H1 (cell line): Measurements from ENCODE around the gene SLC7A5. TPM values are rescaled to one million over a fixed set of nuclear protein-coding genes. Genes with fewer than 3 reads are reported as not detected.

Experiments used
- CTCF ChIA-PET: fragments of 300-600 bp; sonication (Branson Sonifier 250); formaldehyde crosslinking; loops from one replicate; lab custom pipeline; 2021; ENCODE audit not compliant: partially characterized antibody; lab: Charles Lee
- POLR2A ChIA-PET: fragments of 300-600 bp; sonication (Branson Sonifier 250); formaldehyde crosslinking; loops from one replicate; lab custom pipeline; 2021; ENCODE audit warnings: inconsistent platforms; ENCODE audit not compliant: partially characterized antibody; lab: Charles Lee
- DNase-seq, 2 experiments: peaks; one replicate each; pipeline versions ENCODE4 v3.0.0 to v3.0.0-alpha.2; 2010 to 2022; ENCODE audit warnings: low spot score in 2 of 2, low read depth in 1 of 2, mixed read lengths in 1 of 2
- FAIRE-seq: peaks from 2 replicates; lab custom pipeline; 2011; peaks lifted over from hg19 to GRCh38; lab: Jason Lieb, UNC
- H2AFZ ChIP-seq: 2 replicates; pipeline ENCODE4 v1.8.1; 2012; ENCODE audit warnings: low read length, inconsistent platforms
- H2AK5ac ChIP-seq: 2 replicates; pipeline ENCODE4 v1.6.1; 2013; ENCODE audit warnings: low read depth, low read length
- H2BK120ac ChIP-seq: replicated peaks from 2 replicates; pipeline ENCODE3; 2013; ENCODE audit warnings: low read depth, low read length, inconsistent platforms
- H2BK12ac ChIP-seq: 2 replicates; pipeline ENCODE4 v1.6.1; 2013; ENCODE audit warnings: low read depth, low read length
- H2BK15ac ChIP-seq: 2 replicates; pipeline ENCODE4 v1.6.1; 2013; ENCODE audit warnings: low read length
- H2BK20ac ChIP-seq: 2 replicates; pipeline ENCODE4 v1.6.1; 2013; ENCODE audit warnings: low read length
- H2BK5ac ChIP-seq: 2 replicates; pipeline ENCODE4 v1.6.1; 2013; ENCODE audit warnings: low read depth, low read length
- H3K14ac ChIP-seq: 2 replicates; pipeline ENCODE4 v1.6.1; 2013; ENCODE audit warnings: inconsistent platforms; ENCODE audit not compliant: insufficient read length
- H3K18ac ChIP-seq: 2 replicates; pipeline ENCODE4 v1.6.1; 2013; ENCODE audit warnings: low read length; ENCODE audit errors: extremely low read depth
- H3K23ac ChIP-seq: 2 replicates; pipeline ENCODE4 v1.6.1; 2013; ENCODE audit warnings: inconsistent platforms; ENCODE audit not compliant: insufficient read length
- H3K23me2 ChIP-seq: 2 replicates; pipeline ENCODE4 v1.6.1; 2013; ENCODE audit warnings: low read depth, low read length
- H3K27ac ChIP-seq: 2 replicates; pipeline ENCODE4 v1.6.1; 2011; ENCODE audit warnings: low read depth, low read length, inconsistent platforms
- H3K27me3 ChIP-seq, 4 experiments: replicated peaks in 1 of 4; 1 replicate in 1 of 4; 2 replicates in 3 of 4; pipeline versions ENCODE4 v1.6.1 to v1.8.1; 2011 to 2013; ENCODE audit warnings: low read length in 3 of 4, mild to moderate bottlenecking in 3 of 4, inconsistent platforms in 2 of 4, mixed read lengths in 2 of 4, moderate library complexity in 1 of 4; ENCODE audit not compliant: control insufficient read depth in 3 of 4, insufficient read depth in 3 of 4; ENCODE audit errors: extremely low read depth in 1 of 4
- H3K36me3 ChIP-seq, 4 experiments: 2 replicates each; pipeline versions ENCODE4 v1.6.1 to v1.8.1; 2011 to 2013; ENCODE audit warnings: mild to moderate bottlenecking in 4 of 4, low read length in 3 of 4, moderate library complexity in 2 of 4, control low read depth in 1 of 4, inconsistent platforms in 1 of 4; ENCODE audit not compliant: insufficient read depth in 4 of 4, control insufficient read depth in 2 of 4
- H3K4ac ChIP-seq: replicated peaks from 2 replicates; pipeline ENCODE3; 2013; ENCODE audit warnings: low read length, low read depth, mixed read lengths, inconsistent platforms; ENCODE audit not compliant: insufficient read length
- H3K4me1 ChIP-seq, 4 experiments: replicated peaks in 1 of 4; 1 replicate in 1 of 4; 2 replicates in 3 of 4; pipeline versions ENCODE4 v1.6.1 to v1.8.1; 2011 to 2013; ENCODE audit warnings: low read length in 3 of 4, inconsistent platforms in 2 of 4, mixed read lengths in 1 of 4; ENCODE audit not compliant: insufficient read depth in 4 of 4, control insufficient read depth in 3 of 4
- H3K4me2 ChIP-seq, 2 experiments: 2 replicates each; pipeline versions ENCODE4 v1.6.1 to v1.8.1; 2011 to 2013; ENCODE audit warnings: low read depth in 2 of 2, low read length in 2 of 2, control low read depth in 1 of 2, inconsistent platforms in 1 of 2, mild to moderate bottlenecking in 1 of 2; ENCODE audit not compliant: insufficient read depth in 1 of 2
- H3K4me3 ChIP-seq, 4 experiments: fragments of 200-600, 300-600 bp in 1 of 4; sonication (generic), shearing (Covaris generic), sonication (Bioruptor Twin) in 1 of 4; 2 replicates each; pipeline versions ENCODE4 v1.5.1 to v1.8.1; 2011 to 2016; ENCODE audit warnings: low read length in 4 of 4, low read depth in 3 of 4, control low read depth in 2 of 4, inconsistent platforms in 2 of 4, mild to moderate bottlenecking in 2 of 4, mixed read lengths in 1 of 4, moderate library complexity in 1 of 4; ENCODE audit not compliant: insufficient read depth in 2 of 4; ENCODE audit errors: extremely low read depth in 1 of 4
- H3K56ac ChIP-seq: replicated peaks from 2 replicates; pipeline ENCODE3; 2013; ENCODE audit warnings: low read depth, mild to moderate bottlenecking, mixed read lengths, low read length, inconsistent platforms; ENCODE audit not compliant: insufficient read length
- H3K79me1 ChIP-seq: 2 replicates; pipeline ENCODE4 v1.6.1; 2013; ENCODE audit warnings: low read depth, low read length, control low read depth
- H3K79me2 ChIP-seq, 2 experiments: 2 replicates each; pipeline versions ENCODE4 v1.6.1 to v1.8.1; 2012 to 2013; ENCODE audit warnings: low read length in 2 of 2, mild to moderate bottlenecking in 2 of 2, inconsistent platforms in 1 of 2; ENCODE audit not compliant: insufficient read depth in 2 of 2, control insufficient read depth in 1 of 2
- H3K9ac ChIP-seq, 4 experiments: replicated peaks in 1 of 4; 1 replicate in 1 of 4; 2 replicates in 3 of 4; pipeline versions ENCODE4 v1.6.1 to v1.8.1; 2011 to 2013; ENCODE audit warnings: low read depth in 3 of 4, low read length in 3 of 4, control low read depth in 2 of 4, mild to moderate bottlenecking in 2 of 4, moderate library complexity in 2 of 4, inconsistent platforms in 1 of 4; ENCODE audit errors: extremely low read depth in 1 of 4
- H3K9me3 ChIP-seq, 2 experiments: 2 replicates each; pipeline versions ENCODE4 v1.6.1 to v1.8.1; 2012 to 2013; ENCODE audit warnings: mild to moderate bottlenecking in 2 of 2, moderate library complexity in 2 of 2, control low read depth in 1 of 2, inconsistent platforms in 1 of 2, low read depth in 1 of 2, low read length in 1 of 2, mixed read lengths in 1 of 2; ENCODE audit not compliant: insufficient read depth in 2 of 2
- H4K20me1 ChIP-seq, 2 experiments: replicated peaks in 1 of 2; 2 replicates each; pipeline versions ENCODE3 to v1.8.1; 2011 to 2013; ENCODE audit warnings: inconsistent platforms in 2 of 2, low read length in 2 of 2, mild to moderate bottlenecking in 1 of 2; ENCODE audit not compliant: insufficient read depth in 2 of 2, control insufficient read depth in 1 of 2
- H4K5ac ChIP-seq: 2 replicates; pipeline ENCODE4 v1.6.1; 2013; ENCODE audit warnings: low read length, low read depth, mixed read lengths, inconsistent platforms; ENCODE audit not compliant: insufficient read length
- H4K8ac ChIP-seq: 2 replicates; pipeline ENCODE4 v1.8.0; 2013; ENCODE audit warnings: mild to moderate bottlenecking, moderate library complexity, low read length, inconsistent platforms; ENCODE audit not compliant: insufficient read depth; ENCODE audit errors: extremely low read depth
- H4K91ac ChIP-seq: replicated peaks from 2 replicates; pipeline ENCODE3; 2013; ENCODE audit warnings: low read length, mixed read lengths, inconsistent platforms; ENCODE audit not compliant: insufficient read length
- CBX5 ChIP-seq: fragments of 300-800, 300-1000 bp; sonication (generic); IDR thresholded peaks from 2 replicates; pipeline ENCODE4 v1.7.1; 2016; ENCODE audit warnings: antibody characterized with exemption, low read length, low read depth
- CBX8 ChIP-seq: fragments of 300-800, 300-1000 bp; sonication (generic); IDR thresholded peaks from 2 replicates; pipeline ENCODE4 v1.7.1; 2016; ENCODE audit warnings: low read depth, low read length, borderline replicate concordance
- EP300 ChIP-seq, 2 experiments: IDR thresholded peaks; 1 replicate in 1 of 2; 2 replicates in 1 of 2; pipeline ENCODE4 v1.6.1; 2011 to 2012; ENCODE audit warnings: low read depth in 2 of 2, low read length in 2 of 2, mild to moderate bottlenecking in 2 of 2, borderline replicate concordance in 1 of 2, inconsistent platforms in 1 of 2, moderate library complexity in 1 of 2
- GABPA ChIP-seq: IDR thresholded peaks from 2 replicates; pipeline ENCODE4 v1.6.1; 2011; ENCODE audit warnings: mild to moderate bottlenecking, low read length, moderate library complexity, borderline replicate concordance; ENCODE audit not compliant: insufficient read depth
- JUND ChIP-seq: IDR thresholded peaks from 2 replicates; pipeline ENCODE4 v1.6.1; 2011; ENCODE audit warnings: mild to moderate bottlenecking, improper control_type of control experiment, low read length
- KDM1A ChIP-seq: fragments of 200-600, 300-600 bp; sonication (generic); IDR thresholded peaks from 2 replicates; pipeline ENCODE4 v1.7.1; 2016; ENCODE audit warnings: mild to moderate bottlenecking, low read length, borderline replicate concordance
- KDM4A ChIP-seq: IDR thresholded peaks from one replicate; pipeline ENCODE4 v1.7.1; 2012; ENCODE audit warnings: low read depth, mild to moderate bottlenecking, moderate library complexity, low read length, inconsistent platforms; ENCODE audit not compliant: severe bottlenecking
- RNF2 ChIP-seq: fragments of 200-900, 300-1000 bp; sonication (generic); IDR thresholded peaks from 2 replicates; pipeline ENCODE4 v1.7.1; 2016; ENCODE audit warnings: borderline replicate concordance, low read depth, mild to moderate bottlenecking, antibody characterized with exemption, low read length; ENCODE audit not compliant: poor library complexity, severe bottlenecking; ENCODE audit errors: missing control alignments
- SIRT6 ChIP-seq: IDR thresholded peaks from one replicate; pipeline ENCODE4 v1.7.1; 2012; ENCODE audit warnings: low read length, inconsistent platforms
- SP1 ChIP-seq: IDR thresholded peaks from 2 replicates; pipeline ENCODE4 v1.6.1; 2011; ENCODE audit warnings: low read depth, low read length
- TAF7 ChIP-seq: optimal IDR thresholded peaks from 2 replicates; pipeline ENCODE3; 2011; ENCODE audit warnings: low read depth, mild to moderate bottlenecking, inconsistent platforms, low read length, moderate library complexity, borderline replicate concordance
- WGBS, 2 experiments: shearing (Covaris generic) in 1 of 2; methylation state at CpG; one replicate each; pipeline versions ENCODE4 v1.1.6 to v1.1.7; 2013 to 2015; ENCODE audit warnings: low lambda C conversion rate in 2 of 2, mixed read lengths in 2 of 2, inconsistent platforms in 1 of 2, low coverage in 1 of 2, missing lambda C conversion rate in 1 of 2; ENCODE audit not compliant: insufficient replicate concordance in 2 of 2, insufficient coverage in 1 of 2, insufficient read length in 1 of 2; ENCODE audit errors: extremely low coverage in 1 of 2, missing lambda C conversion rate in 1 of 2; 5-methylcytosine and 5-hydroxymethylcytosine counted together
- polyA plus RNA-seq, 7 experiments: library from polyadenylated mRNA; depleted of rRNA in 3 of 7; stranded (reverse) in 5 of 7; unstranded in 2 of 7; fragments of >200 nt in 5 of 7; fragments of 200-250 nt in 2 of 7; gene quantifications; 1 replicate in 5 of 7; 2 replicates in 1 of 7; 4 replicates in 1 of 7; pipeline versions ENCODE4 v1.2.1 to v1.2.3, GENCODE V29; 2011 to 2013; ENCODE audit warnings: missing spikeins in 2 of 7, mixed read lengths in 2 of 7
- total RNA-seq: library from RNA; stranded (reverse); fragmentation: NEBNext Ultra II Directional; extraction: Animal tissue kit (Norgen Biotek cat#: 25700); gene quantifications from 2 replicates; pipeline ENCODE4 v1.2.1, GENCODE V29; 2021

Gene SLC7A5
- total and polyA plus RNA-seq, 2 of the 8 experiments (the other 6 are each of a cell fraction or from before 2014, with no cell fraction given) = 68.2 to 341 TPM

DNA sequence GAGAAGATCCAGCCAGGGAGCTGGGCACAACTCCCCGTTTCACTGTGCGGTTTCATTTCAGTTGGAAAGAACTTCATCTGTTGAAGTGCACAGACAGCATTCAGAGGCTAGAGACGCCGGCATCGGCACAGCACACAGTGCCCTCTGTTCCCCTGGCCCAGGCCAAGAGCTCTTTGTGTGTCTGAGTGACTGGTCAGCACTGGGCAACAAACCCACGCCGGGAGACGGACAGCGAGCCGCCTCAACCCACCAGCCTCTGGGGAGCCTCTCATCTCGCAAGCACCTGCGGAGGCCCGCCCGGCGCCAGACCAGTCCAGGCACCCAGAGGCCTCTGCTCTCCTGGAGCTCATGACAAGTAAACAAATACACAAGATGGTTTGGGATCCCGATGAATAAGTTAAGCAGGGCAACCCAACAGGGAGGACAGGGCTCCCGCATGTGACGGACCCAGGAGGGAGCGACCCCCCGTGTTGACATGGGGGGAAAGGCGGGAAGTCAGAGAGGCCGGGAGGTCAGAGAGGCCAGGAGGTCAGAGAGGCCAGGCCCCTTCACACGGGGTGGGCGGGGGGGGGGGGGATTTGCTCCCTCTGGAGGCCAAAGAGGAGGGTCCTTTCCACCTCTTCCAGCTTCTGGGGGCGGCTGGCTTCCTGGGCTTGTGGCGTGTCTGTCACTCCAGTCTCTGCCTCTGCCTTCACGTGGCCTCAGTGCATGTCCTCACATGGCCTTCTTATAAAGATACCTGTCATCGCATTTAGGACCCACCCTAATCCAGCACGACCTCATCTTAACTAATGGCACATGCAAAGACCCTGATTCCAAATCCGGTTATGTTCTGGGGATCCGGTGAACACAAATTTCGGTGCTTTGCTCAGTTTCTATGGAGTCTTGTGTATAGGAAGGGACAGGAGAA is 77.8 kb downstream of the SLC7A5 start:
- Histone ChIP-seq H3K23me2 (no peaks in the 10 kb centered on the region), H2BK20ac (no peak overlapping the region), H3K79me2 (no peaks in the 10 kb centered on the region), H2BK15ac (no peak overlapping the region), H2AFZ (no peak overlapping the region), H3K27me3 (no peaks in the 10 kb centered on the region), H3K18ac (no peak overlapping the region), H3K27ac (no peak overlapping the region), H4K91ac (no peak overlapping the region), H3K9me3 (no peaks in the 10 kb centered on the region), H3K4me1 (no peaks in the 10 kb centered on the region), H3K4me2 (no peak overlapping the region), H3K4ac (no peak overlapping the region), H3K23ac (no peak overlapping the region), H2BK12ac (no peak overlapping the region), H2BK120ac (no peak overlapping the region), H2AK5ac (no peak overlapping the region; the same call in 1 of the 2 replicates), H3K79me1 (no peaks in the 10 kb centered on the region), H3K56ac (no peak overlapping the region), H4K5ac (no peak overlapping the region), H3K14ac (no peak overlapping the region), H4K20me1 (no peaks in the 10 kb centered on the region), H3K4me3 (no peak overlapping the region), H3K36me3 (no peaks in the 10 kb centered on the region), H2BK5ac (no peak overlapping the region), H4K8ac (peak overlapping the region; percentile 68; the same call in 1 of the 2 replicates), H3K9ac (no peak overlapping the region)
- CTCF ChIA-PET = interaction anchor here (0.6 to 4.6 kb wide), 20 partner anchors 10 to 165 kb away, joined by 3 to 44 read pairs (median 6); no protein-coding TSS in a partner anchor
- POLR2A ChIA-PET = interaction anchor here (0.6 to 3.4 kb wide), 10 partner anchors 11 to 209 kb away, joined by 3 to 18 read pairs (median 3); partner anchors contain the start of gene BANP
- WGBS, 2 experiments = 83% methylated on average over 25 of the region's 32 CpGs; no CpG with 5 or more reads in 1 of the 2 experiments
- FAIRE-seq (no peak), DNase-seq (no peak)
- TF ChIP-seq KDM1A (no peak), JUND (no peak), CBX5 (no peak), SIRT6 (no peak), EP300 (IDR thresholded peaks at IDR 0.05; ENCODE audit: borderline replicate concordance in 1 of 2, low read depth in 2 of 2, low read length in 2 of 2) (no peak), GABPA (no peak), CBX8 (no peak), KDM4A (no peak), TAF7 (no peak), SP1 (no peak), RNF2 (no peak)
